K562 (cell line): ENCODE measurements around the gene YPEL1. TPM values are rescaled to one million over a fixed set of nuclear protein-coding genes. Genes with fewer than 3 reads are reported as not detected.

Experiments
- BDP1 ChIP-seq: IDR thresholded peaks from 3 replicates; pipeline ENCODE4 v1.6.1; 2011; ENCODE audit not compliant: insufficient read length, insufficient read depth
- CBX8 ChIP-seq: fragments of 200-600 bp; sonication (generic); IDR thresholded peaks from 2 replicates; pipeline ENCODE4 v1.6.1; 2012; ENCODE audit warnings: borderline replicate concordance, mixed run types, low read depth, mild to moderate bottlenecking, moderate library complexity, mixed read lengths, low read length, control low read depth, inconsistent platforms; ENCODE audit not compliant: poor library complexity, severe bottlenecking; ENCODE audit errors: extremely low read depth
- CHD2 ChIP-seq: IDR thresholded peaks from 2 replicates; pipeline ENCODE4 v1.6.1; 2011; ENCODE audit warnings: low read depth, low read length
- GATAD2B ChIP-seq: fragments of 450-650 bp; IDR thresholded peaks from 2 replicates; pipeline ENCODE4 v1.6.1; 2017; ENCODE audit warnings: mild to moderate bottlenecking, borderline replicate concordance
- IRF2 ChIP-seq: sonication (generic); formaldehyde crosslinking; IDR thresholded peaks from 2 replicates; pipeline ENCODE4 v1.8.1; 2022; ENCODE audit warnings: mild to moderate bottlenecking, missing genetic modification reagents
- KDM5B ChIP-seq: fragments of 200-600 bp; sonication (generic); IDR thresholded peaks from 2 replicates; pipeline ENCODE4 v1.6.1; 2012; ENCODE audit warnings: low read depth, mild to moderate bottlenecking, moderate library complexity, low read length, control low read depth, inconsistent platforms; ENCODE audit not compliant: insufficient replicate concordance
- MAFG ChIP-seq: fragments of 450-650 bp; conservative IDR thresholded peaks from 2 replicates; pipeline ENCODE4 v1.6.1; 2016; ENCODE audit warnings: missing genetic modification characterization, missing compliant biosample characterization
- NR3C1 ChIP-seq: sonication (generic); formaldehyde crosslinking; IDR thresholded peaks from 2 replicates; pipeline ENCODE4 v1.8.1; 2022; ENCODE audit warnings: missing genetic modification reagents
- POLR3A ChIP-seq: IDR thresholded peaks from 2 replicates; pipeline ENCODE4 v1.6.1; 2011; ENCODE audit warnings: borderline replicate concordance, mild to moderate bottlenecking, moderate library complexity; ENCODE audit not compliant: insufficient read length, insufficient read depth; ENCODE audit errors: extremely low read depth
- SETDB1 ChIP-seq: IDR thresholded peaks from one replicate; pipeline ENCODE4 v1.6.1; 2012; ENCODE audit warnings: low read length, control low read depth, inconsistent platforms
- SMARCC2 ChIP-seq: fragments of 450-650 bp; IDR thresholded peaks from 2 replicates; pipeline ENCODE4 v1.6.1; 2017; ENCODE audit warnings: antibody characterized with exemption, moderate library complexity, mild to moderate bottlenecking, low read depth
- STAT5B ChIP-seq: fragments of 250-450 bp; sonication (Bioruptor Pico); IDR thresholded peaks from 2 replicates; pipeline ENCODE4 v1.8.0; 2021; ENCODE audit warnings: mild to moderate bottlenecking, inconsistent platforms
- ZBTB17 ChIP-seq: fragments of 450-650 bp; formaldehyde crosslinking; IDR thresholded peaks from 2 replicates; pipeline ENCODE4 v1.4.0; 2020; ENCODE audit warnings: mild to moderate bottlenecking
- ZNF133 ChIP-seq: fragments of 250-450 bp; sonication (Bioruptor Pico); IDR thresholded peaks from 2 replicates; pipeline ENCODE4 v1.4.0; 2020; ENCODE audit warnings: mild to moderate bottlenecking
- ZNF583 ChIP-seq: fragments of 250-450 bp; sonication (Bioruptor Pico); IDR thresholded peaks from 2 replicates; pipeline ENCODE4 v1.4.0; 2020
- polyA plus RNA-seq, 8 experiments: library from polyadenylated mRNA; depleted of rRNA in 4 of 8; stranded (reverse) in 5 of 8; unstranded in 3 of 8; fragments of >200 nt; fragmentation: Nextera tagmentation in 2 of 8; fragmentation: Illumina TruSeq in 1 of 8; extraction: Ambion mirVana in 2 of 8; extraction: Trizol in 1 of 8; gene quantifications; 2 replicates each; pipeline versions ENCODE4 v1.2.1 to v1.2.3, GENCODE V29; 2011 to 2014; ENCODE audit warnings: inconsistent platforms in 1 of 8, missing spikeins in 1 of 8
- total RNA-seq, 7 experiments: library from RNA; depleted of rRNA in 6 of 7; stranded (reverse); fragments of >200 nt in 6 of 7; fragmentation: Illumina TruSeq in 2 of 7; extraction: Trizol in 2 of 7; gene quantifications; 2 replicates each; pipeline versions ENCODE4 v1.2.1 to v1.2.3, GENCODE V29; 2011 to 2021; ENCODE audit warnings: low replicate concordance in 1 of 7
- TF ChIP-seq, protein P1 (sequence below), 2 experiments: fragments of 450-650 bp; formaldehyde crosslinking in 1 of 2; IDR thresholded peaks; 2 replicates each; pipeline versions ENCODE4 v1.4.0 to v1.6.1; 2014 to 2020; ENCODE audit warnings: mild to moderate bottlenecking in 2 of 2, borderline replicate concordance in 1 of 2, low read depth in 1 of 2
- TF ChIP-seq, protein P2 (sequence below): fragments of 450-650 bp; IDR thresholded peaks from 2 replicates; pipeline ENCODE4 v1.6.1; 2016
- TF ChIP-seq, protein P3 (sequence below): fragments of 250-450 bp; sonication (Bioruptor Pico); IDR thresholded peaks from 2 replicates; pipeline ENCODE4 v1.8.0; 2021; ENCODE audit warnings: mild to moderate bottlenecking, moderate library complexity

The YPEL1 gene
- total and polyA plus RNA-seq, 9 of the 15 experiments (the other 6 are each of a cell fraction or from before 2014, with no cell fraction given) = 0.07 to 2.2 (median 0.46) TPM

DNA sequence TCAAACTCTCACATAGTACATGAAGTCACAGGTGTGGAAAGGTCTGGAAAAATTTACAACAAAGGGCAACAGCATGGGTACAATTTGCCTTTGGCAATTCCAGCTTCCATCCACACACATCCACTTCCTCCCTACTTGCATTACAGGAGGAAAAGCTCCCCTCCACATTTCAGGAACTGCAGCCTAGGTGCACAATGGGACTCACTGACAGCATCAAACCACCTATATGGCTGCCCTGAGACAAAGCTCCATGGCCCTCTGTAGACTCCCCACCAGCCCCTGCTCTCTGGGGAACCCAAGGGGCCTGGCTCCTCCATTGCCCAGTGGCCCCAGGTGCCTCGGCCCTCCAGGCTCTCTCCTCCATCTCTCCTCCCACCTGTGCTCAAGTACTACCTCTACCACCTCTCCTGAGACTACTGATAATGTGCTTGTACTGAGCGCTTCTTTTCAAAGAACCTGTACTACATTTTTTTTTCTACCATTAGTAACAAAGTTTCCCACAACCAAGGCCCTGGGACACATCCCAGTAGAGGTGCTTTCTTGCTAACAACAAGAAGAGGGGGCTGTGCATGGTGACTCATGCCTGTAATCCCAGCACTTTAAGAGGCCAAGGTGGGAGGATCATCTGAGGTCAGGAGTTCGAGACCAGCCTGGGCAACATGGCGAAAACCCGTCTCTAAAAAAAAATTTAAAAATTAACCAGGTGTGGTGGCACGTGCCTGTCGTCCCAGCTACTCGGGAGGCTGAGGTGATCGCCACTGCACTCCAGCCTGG is 4.9 kb downstream of the YPEL1 start (continued):
- TF ChIP-seq, protein P1, sequence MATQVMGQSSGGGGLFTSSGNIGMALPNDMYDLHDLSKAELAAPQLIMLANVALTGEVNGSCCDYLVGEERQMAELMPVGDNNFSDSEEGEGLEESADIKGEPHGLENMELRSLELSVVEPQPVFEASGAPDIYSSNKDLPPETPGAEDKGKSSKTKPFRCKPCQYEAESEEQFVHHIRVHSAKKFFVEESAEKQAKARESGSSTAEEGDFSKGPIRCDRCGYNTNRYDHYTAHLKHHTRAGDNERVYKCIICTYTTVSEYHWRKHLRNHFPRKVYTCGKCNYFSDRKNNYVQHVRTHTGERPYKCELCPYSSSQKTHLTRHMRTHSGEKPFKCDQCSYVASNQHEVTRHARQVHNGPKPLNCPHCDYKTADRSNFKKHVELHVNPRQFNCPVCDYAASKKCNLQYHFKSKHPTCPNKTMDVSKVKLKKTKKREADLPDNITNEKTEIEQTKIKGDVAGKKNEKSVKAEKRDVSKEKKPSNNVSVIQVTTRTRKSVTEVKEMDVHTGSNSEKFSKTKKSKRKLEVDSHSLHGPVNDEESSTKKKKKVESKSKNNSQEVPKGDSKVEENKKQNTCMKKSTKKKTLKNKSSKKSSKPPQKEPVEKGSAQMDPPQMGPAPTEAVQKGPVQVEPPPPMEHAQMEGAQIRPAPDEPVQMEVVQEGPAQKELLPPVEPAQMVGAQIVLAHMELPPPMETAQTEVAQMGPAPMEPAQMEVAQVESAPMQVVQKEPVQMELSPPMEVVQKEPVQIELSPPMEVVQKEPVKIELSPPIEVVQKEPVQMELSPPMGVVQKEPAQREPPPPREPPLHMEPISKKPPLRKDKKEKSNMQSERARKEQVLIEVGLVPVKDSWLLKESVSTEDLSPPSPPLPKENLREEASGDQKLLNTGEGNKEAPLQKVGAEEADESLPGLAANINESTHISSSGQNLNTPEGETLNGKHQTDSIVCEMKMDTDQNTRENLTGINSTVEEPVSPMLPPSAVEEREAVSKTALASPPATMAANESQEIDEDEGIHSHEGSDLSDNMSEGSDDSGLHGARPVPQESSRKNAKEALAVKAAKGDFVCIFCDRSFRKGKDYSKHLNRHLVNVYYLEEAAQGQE (IDR thresholded peaks at IDR 0.05; ENCODE audit: borderline replicate concordance) = no peak
- TF ChIP-seq, protein P1 (CRISPR knock-in tag; IDR thresholded peaks at IDR 0.05; ENCODE audit: low read depth) = no peak
- TF ChIP-seq, protein P2, sequence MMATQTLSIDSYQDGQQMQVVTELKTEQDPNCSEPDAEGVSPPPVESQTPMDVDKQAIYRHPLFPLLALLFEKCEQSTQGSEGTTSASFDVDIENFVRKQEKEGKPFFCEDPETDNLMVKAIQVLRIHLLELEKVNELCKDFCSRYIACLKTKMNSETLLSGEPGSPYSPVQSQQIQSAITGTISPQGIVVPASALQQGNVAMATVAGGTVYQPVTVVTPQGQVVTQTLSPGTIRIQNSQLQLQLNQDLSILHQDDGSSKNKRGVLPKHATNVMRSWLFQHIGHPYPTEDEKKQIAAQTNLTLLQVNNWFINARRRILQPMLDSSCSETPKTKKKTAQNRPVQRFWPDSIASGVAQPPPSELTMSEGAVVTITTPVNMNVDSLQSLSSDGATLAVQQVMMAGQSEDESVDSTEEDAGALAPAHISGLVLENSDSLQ = no peak
- TF ChIP-seq ZBTB17 (no peak), GATAD2B (no peak), NR3C1 (no peak), KDM5B (peak; percentile 24), BDP1 (no peak), POLR3A (no peak), SMARCC2 (no peak), SETDB1 (peak; percentile 95), ZNF133 (CRISPR knock-in tag) (no peak), CHD2 (no peak), ZNF583 (no peak), MAFG (tag) (no peak), CBX8 (peak; percentile 18), STAT5B (CRISPR knock-in tag) (no peak), IRF2 (CRISPR knock-in tag) (no peak)
- TF ChIP-seq, protein P3, sequence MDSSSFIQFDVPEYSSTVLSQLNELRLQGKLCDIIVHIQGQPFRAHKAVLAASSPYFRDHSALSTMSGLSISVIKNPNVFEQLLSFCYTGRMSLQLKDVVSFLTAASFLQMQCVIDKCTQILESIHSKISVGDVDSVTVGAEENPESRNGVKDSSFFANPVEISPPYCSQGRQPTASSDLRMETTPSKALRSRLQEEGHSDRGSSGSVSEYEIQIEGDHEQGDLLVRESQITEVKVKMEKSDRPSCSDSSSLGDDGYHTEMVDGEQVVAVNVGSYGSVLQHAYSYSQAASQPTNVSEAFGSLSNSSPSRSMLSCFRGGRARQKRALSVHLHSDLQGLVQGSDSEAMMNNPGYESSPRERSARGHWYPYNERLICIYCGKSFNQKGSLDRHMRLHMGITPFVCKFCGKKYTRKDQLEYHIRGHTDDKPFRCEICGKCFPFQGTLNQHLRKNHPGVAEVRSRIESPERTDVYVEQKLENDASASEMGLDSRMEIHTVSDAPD (CRISPR knock-in tag) = no peak
